ENCODE results near the gene BANF2.

DNA sequence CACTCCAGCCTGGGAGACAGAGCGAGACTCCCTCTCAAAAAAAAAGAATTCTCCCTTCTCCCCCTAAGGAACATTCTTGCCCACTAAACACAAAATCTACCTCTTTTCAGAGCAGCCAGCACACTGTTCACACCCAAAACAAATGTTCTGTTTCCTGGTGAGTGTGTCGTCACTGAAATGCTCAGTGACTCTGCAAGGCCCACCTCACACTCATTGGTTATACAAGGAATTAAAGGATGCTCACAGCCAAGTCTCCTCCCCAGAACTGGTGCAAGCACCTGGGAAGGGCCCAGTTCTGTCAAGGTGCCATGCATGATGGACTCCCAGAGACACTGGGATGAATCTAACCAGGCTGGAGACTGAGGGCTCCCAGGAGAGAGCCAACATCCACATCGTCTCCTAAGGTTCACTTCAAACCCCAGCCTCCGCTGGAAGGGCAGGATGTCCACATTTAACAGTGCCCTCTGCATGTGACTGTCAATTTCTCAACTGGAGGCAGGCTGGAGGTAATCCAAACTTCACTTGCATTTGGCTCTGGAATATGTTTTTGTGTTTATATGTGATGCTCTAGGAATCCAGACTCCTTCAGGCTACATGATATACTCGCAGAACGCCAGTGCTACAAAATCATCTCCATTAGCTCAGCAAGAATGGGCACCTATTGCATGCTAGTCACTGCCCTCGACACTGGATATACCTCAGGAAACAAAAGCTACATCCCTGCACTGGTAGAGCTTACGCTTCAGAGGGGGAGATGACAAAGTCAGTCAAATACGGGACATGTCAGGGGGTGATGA is 24.8 kb upstream of the BANF2 start:
- TF ChIP-seq, protein P1, sequence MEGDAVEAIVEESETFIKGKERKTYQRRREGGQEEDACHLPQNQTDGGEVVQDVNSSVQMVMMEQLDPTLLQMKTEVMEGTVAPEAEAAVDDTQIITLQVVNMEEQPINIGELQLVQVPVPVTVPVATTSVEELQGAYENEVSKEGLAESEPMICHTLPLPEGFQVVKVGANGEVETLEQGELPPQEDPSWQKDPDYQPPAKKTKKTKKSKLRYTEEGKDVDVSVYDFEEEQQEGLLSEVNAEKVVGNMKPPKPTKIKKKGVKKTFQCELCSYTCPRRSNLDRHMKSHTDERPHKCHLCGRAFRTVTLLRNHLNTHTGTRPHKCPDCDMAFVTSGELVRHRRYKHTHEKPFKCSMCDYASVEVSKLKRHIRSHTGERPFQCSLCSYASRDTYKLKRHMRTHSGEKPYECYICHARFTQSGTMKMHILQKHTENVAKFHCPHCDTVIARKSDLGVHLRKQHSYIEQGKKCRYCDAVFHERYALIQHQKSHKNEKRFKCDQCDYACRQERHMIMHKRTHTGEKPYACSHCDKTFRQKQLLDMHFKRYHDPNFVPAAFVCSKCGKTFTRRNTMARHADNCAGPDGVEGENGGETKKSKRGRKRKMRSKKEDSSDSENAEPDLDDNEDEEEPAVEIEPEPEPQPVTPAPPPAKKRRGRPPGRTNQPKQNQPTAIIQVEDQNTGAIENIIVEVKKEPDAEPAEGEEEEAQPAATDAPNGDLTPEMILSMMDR (IDR thresholded peaks at IDR 0.05): no peak
- TF ChIP-seq EZH2 (IDR thresholded peaks at IDR 0.05): no peak
